ENCODE measurements around the gene C11orf58.

Gene C11orf58

GRCh38 chr11:16805938-16806337 lies 67.5 kb downstream of the C11orf58 start:
- DNase-seq, result no peak

- DNase-seq, result no peak
Measured at GRCh38 chr11:16806791-16807190, 68.3 kb downstream of the C11orf58 start.

DNA sequence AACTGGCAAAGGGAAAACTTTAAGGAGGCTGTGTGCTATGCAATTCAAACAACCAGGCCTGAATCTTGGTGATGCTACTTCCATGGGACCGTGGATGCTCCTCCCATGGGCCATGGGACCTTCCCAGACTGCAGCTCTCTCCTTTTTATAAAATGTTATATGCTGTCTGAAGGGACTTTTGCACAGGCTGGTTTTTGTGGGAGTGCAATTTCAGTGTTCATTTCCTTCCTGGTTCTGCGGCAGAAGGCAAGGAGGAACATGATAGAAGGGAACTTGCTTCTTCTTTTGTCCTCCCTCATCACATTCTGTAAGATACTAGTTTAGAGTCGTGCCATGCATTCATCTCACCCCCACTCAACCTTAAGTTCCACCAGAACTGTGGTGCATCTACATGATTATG lies 68.9 kb downstream of the C11orf58 start:
- no peak for DNase-seq

All from CD4-positive, alpha-beta T cell treated with Interleukin-17A for 4 hours (primary cell).